PC-3 (cell line): ENCODE measurements around the gene EIF6.

Source experiments
- EZH2 ChIP-seq: fragments of 300-600 bp; sonication (generic); IDR thresholded peaks from one replicate; pipeline ENCODE4 v1.6.1; 2017; ENCODE audit warnings: antibody characterized with exemption, mild to moderate bottlenecking, low read length; ENCODE audit not compliant: unreplicated experiment
- EZH2phosphoT487 ChIP-seq: fragments of 300-600 bp; sonication (generic); IDR thresholded peaks from 2 replicates; pipeline ENCODE4 v1.6.1; 2018; ENCODE audit warnings: mild to moderate bottlenecking, antibody characterized with exemption, low read length, borderline replicate concordance
- TF ChIP-seq, protein P1 (sequence below): fragments of 300-600 bp; sonication (generic); conservative IDR thresholded peaks from 2 replicates; pipeline ENCODE4 v1.5.1; 2017; ENCODE audit warnings: antibody characterized with exemption, low read depth, mild to moderate bottlenecking, low read length

DNA sequence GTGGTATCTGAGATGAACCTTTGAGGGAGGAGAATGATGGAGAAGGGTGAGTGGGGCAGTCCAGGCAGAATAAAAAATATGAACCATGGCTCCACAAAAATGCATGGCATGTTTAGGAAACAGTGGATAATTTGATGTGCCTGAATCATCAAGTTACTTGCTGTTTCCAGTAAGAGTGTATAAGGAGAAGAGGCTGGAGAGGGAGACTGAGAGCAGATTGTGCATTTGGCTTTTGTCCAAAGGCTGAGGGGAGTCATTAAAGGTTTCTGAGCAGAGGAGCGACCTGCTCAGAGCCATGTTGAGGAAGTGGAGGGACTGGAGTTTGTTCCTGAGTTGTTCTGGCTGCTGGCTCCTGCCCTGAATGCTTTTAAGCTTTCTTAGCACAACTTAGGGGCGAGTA, 52.0 kb downstream of the EIF6 start:
- TF ChIP-seq, protein P1, sequence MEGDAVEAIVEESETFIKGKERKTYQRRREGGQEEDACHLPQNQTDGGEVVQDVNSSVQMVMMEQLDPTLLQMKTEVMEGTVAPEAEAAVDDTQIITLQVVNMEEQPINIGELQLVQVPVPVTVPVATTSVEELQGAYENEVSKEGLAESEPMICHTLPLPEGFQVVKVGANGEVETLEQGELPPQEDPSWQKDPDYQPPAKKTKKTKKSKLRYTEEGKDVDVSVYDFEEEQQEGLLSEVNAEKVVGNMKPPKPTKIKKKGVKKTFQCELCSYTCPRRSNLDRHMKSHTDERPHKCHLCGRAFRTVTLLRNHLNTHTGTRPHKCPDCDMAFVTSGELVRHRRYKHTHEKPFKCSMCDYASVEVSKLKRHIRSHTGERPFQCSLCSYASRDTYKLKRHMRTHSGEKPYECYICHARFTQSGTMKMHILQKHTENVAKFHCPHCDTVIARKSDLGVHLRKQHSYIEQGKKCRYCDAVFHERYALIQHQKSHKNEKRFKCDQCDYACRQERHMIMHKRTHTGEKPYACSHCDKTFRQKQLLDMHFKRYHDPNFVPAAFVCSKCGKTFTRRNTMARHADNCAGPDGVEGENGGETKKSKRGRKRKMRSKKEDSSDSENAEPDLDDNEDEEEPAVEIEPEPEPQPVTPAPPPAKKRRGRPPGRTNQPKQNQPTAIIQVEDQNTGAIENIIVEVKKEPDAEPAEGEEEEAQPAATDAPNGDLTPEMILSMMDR = no peak
- TF ChIP-seq EZH2 = no peak
- no peak for TF ChIP-seq EZH2phosphoT487
